HepG2 (cell line): Measurements from ENCODE around the gene MCM3. TPM values are rescaled to one million over a fixed set of nuclear protein-coding genes. Genes with fewer than 3 reads are reported as not detected.

Source experiments
- CHD2 ChIP-seq: IDR thresholded peaks from 2 replicates; pipeline ENCODE4 v1.6.1; 2011; ENCODE audit warnings: low read depth, low read length, improper control_type of control experiment
- E2F1 ChIP-seq: sonication (generic); formaldehyde crosslinking; IDR thresholded peaks from 2 replicates; pipeline ENCODE4 v1.5.0; 2020; ENCODE audit warnings: missing genetic modification reagents
- GFI1 ChIP-seq: sonication (generic); formaldehyde crosslinking; IDR thresholded peaks from 2 replicates; pipeline ENCODE4 v1.5.0; 2020; ENCODE audit warnings: missing genetic modification reagents, mild to moderate bottlenecking, borderline replicate concordance
- HBP1 ChIP-seq: IDR thresholded peaks from 2 replicates; pipeline ENCODE4 v1.6.1; 2016; ENCODE audit warnings: low read depth, control low read depth
- HMG20A ChIP-seq: IDR thresholded peaks from 2 replicates; pipeline ENCODE4 v1.6.1; 2016; ENCODE audit warnings: borderline replicate concordance
- HOXD1 ChIP-seq: sonication (generic); formaldehyde crosslinking; IDR thresholded peaks from 2 replicates; pipeline ENCODE4 v1.5.0; 2020; ENCODE audit warnings: missing genetic modification reagents
- RAD21 ChIP-seq: fragments of 450-650 bp; formaldehyde crosslinking; IDR thresholded peaks from 2 replicates; pipeline ENCODE4 v1.5.0; 2020; ENCODE audit warnings: mild to moderate bottlenecking
- RXRA ChIP-seq: sonication (generic); formaldehyde crosslinking; IDR thresholded peaks from 2 replicates; pipeline ENCODE4 v1.5.1; 2020; ENCODE audit warnings: missing genetic modification reagents
- ZNF101 ChIP-seq: sonication (generic); formaldehyde crosslinking; IDR thresholded peaks from 2 replicates; pipeline ENCODE4 v1.4.0; 2020; ENCODE audit warnings: mild to moderate bottlenecking, low read depth, missing genetic modification reagents, borderline replicate concordance
- ZNF138 ChIP-seq: sonication (generic); formaldehyde crosslinking; IDR thresholded peaks from 2 replicates; pipeline ENCODE4 v1.5.0; 2020; ENCODE audit warnings: mild to moderate bottlenecking, low read depth, missing genetic modification reagents
- ZNF562 ChIP-seq: sonication (generic); formaldehyde crosslinking; IDR thresholded peaks from 2 replicates; pipeline ENCODE4 v1.8.0; 2022; ENCODE audit warnings: missing genetic modification reagents, borderline replicate concordance
- ZNF570 ChIP-seq: sonication (generic); formaldehyde crosslinking; IDR thresholded peaks from 2 replicates; pipeline ENCODE4 v1.4.0; 2020; ENCODE audit warnings: mild to moderate bottlenecking, missing genetic modification reagents, borderline replicate concordance
- ZNF747 ChIP-seq: sonication (generic); formaldehyde crosslinking; IDR thresholded peaks from 2 replicates; pipeline ENCODE4 v1.8.1; 2023; ENCODE audit warnings: missing genetic modification reagents, mild to moderate bottlenecking, borderline replicate concordance
- ZNF792 ChIP-seq: IDR thresholded peaks from 2 replicates; pipeline ENCODE4 v1.6.1; 2016
- polyA plus RNA-seq, 8 experiments: library from polyadenylated mRNA; depleted of rRNA in 3 of 8; stranded (reverse) in 7 of 8; unstranded in 1 of 8; fragments of >200 nt; fragmentation: Illumina TruSeq in 4 of 8; extraction: Trizol in 4 of 8; gene quantifications; 2 replicates each; pipeline versions ENCODE4 v1.2.1 to v1.2.3, GENCODE V29; 2011 to 2016; ENCODE audit warnings: low read depth in 4 of 8, missing spikeins in 1 of 8, mixed read lengths in 1 of 8; ENCODE audit not compliant: insufficient read depth in 1 of 8
- total RNA-seq, 5 experiments: library from RNA; depleted of rRNA; stranded (reverse); fragments of >200 nt; fragmentation: Illumina TruSeq; extraction: Trizol; gene quantifications; 2 replicates each; pipeline ENCODE4 v1.2.3, GENCODE V29; 2016; ENCODE audit warnings: low read depth in 1 of 5
- TF ChIP-seq, protein P1 (sequence below): sonication (generic); formaldehyde crosslinking; IDR thresholded peaks from 2 replicates; pipeline ENCODE4 v1.8.1; 2023; ENCODE audit warnings: mild to moderate bottlenecking, inconsistent platforms, moderate library complexity, missing genetic modification reagents, borderline replicate concordance
- TF ChIP-seq, protein P2 (sequence below): sonication (generic); formaldehyde crosslinking; IDR thresholded peaks from 2 replicates; pipeline ENCODE4 v1.4.0; 2020; ENCODE audit warnings: missing genetic modification reagents
- TF ChIP-seq, protein P3 (sequence below): sonication (generic); formaldehyde crosslinking; conservative IDR thresholded peaks from 2 replicates; pipeline ENCODE4 v1.8.0; 2022; ENCODE audit warnings: mild to moderate bottlenecking, moderate library complexity, missing genetic modification reagents
- TF ChIP-seq, protein P4 (sequence below): sonication (generic); formaldehyde crosslinking; IDR thresholded peaks from 2 replicates; pipeline ENCODE4 v1.8.1; 2023; ENCODE audit warnings: mild to moderate bottlenecking, missing genetic modification reagents

The MCM3 gene
- total and polyA plus RNA-seq, 2 of the 13 experiments (the other 11 are each of a cell fraction or from before 2014, with no cell fraction given), result 164 to 288 TPM

GRCh38 chr6:52284460-52285176 lies at the start of gene MCM3 (continued):
- peak; percentile 100 for TF ChIP-seq E2F1 (CRISPR knock-in tag)
- TF ChIP-seq, protein P1, sequence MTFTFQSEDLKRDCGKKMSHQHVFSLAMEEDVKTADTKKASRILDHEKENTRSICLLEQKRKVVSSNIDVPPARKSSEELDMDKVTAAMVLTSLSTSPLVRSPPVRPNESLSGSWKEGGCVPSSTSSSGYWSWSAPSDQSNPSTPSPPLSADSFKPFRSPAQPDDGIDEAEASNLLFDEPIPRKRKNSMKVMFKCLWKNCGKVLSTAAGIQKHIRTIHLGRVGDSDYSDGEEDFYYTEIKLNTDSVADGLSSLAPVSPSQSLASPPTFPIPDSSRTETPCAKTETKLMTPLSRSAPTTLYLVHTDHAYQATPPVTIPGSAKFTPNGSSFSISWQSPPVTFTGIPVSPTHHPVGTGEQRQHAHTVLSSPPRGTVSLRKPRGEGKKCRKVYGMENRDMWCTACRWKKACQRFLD (CRISPR knock-in tag), result 0 out of 2 replicates have a peak, but pooled peaks have one; percentile 65
- peak; percentile 92; the same call in 1 of the 2 replicates for TF ChIP-seq ZNF747
- TF ChIP-seq, protein P2, sequence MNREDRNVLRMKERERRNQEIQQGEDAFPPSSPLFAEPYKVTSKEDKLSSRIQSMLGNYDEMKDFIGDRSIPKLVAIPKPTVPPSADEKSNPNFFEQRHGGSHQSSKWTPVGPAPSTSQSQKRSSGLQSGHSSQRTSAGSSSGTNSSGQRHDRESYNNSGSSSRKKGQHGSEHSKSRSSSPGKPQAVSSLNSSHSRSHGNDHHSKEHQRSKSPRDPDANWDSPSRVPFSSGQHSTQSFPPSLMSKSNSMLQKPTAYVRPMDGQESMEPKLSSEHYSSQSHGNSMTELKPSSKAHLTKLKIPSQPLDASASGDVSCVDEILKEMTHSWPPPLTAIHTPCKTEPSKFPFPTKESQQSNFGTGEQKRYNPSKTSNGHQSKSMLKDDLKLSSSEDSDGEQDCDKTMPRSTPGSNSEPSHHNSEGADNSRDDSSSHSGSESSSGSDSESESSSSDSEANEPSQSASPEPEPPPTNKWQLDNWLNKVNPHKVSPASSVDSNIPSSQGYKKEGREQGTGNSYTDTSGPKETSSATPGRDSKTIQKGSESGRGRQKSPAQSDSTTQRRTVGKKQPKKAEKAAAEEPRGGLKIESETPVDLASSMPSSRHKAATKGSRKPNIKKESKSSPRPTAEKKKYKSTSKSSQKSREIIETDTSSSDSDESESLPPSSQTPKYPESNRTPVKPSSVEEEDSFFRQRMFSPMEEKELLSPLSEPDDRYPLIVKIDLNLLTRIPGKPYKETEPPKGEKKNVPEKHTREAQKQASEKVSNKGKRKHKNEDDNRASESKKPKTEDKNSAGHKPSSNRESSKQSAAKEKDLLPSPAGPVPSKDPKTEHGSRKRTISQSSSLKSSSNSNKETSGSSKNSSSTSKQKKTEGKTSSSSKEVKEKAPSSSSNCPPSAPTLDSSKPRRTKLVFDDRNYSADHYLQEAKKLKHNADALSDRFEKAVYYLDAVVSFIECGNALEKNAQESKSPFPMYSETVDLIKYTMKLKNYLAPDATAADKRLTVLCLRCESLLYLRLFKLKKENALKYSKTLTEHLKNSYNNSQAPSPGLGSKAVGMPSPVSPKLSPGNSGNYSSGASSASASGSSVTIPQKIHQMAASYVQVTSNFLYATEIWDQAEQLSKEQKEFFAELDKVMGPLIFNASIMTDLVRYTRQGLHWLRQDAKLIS (CRISPR knock-in tag), result peak; percentile 50; the same call in 1 of the 2 replicates
- TF ChIP-seq CHD2, result no peak; the same call in 1 of the 2 replicates
- peak; percentile 69 for TF ChIP-seq RAD21 (CRISPR knock-in tag)
- TF ChIP-seq ZNF138 (CRISPR knock-in tag), result peak; percentile 97
- no peak for TF ChIP-seq ZNF101
- peak; percentile 66 for TF ChIP-seq RXRA (CRISPR knock-in tag)
- TF ChIP-seq, protein P3, sequence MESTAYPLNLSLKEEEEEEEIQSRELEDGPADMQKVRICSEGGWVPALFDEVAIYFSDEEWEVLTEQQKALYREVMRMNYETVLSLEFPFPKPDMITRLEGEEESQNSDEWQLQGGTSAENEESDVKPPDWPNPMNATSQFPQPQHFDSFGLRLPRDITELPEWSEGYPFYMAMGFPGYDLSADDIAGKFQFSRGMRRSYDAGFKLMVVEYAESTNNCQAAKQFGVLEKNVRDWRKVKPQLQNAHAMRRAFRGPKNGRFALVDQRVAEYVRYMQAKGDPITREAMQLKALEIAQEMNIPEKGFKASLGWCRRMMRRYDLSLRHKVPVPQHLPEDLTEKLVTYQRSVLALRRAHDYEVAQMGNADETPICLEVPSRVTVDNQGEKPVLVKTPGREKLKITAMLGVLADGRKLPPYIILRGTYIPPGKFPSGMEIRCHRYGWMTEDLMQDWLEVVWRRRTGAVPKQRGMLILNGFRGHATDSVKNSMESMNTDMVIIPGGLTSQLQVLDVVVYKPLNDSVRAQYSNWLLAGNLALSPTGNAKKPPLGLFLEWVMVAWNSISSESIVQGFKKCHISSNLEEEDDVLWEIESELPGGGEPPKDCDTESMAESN (CRISPR knock-in tag), result peak; percentile 90
- TF ChIP-seq HMG20A, result no peak
- TF ChIP-seq GFI1 (CRISPR knock-in tag), result peak; percentile 53; the same call in 1 of the 2 replicates
- TF ChIP-seq ZNF562 (CRISPR knock-in tag), result peak; percentile 77; the same call in 1 of the 2 replicates
- peak; percentile 65 for TF ChIP-seq HBP1 (CRISPR knock-in tag)
- peak; percentile 72; the same call in 1 of the 2 replicates for TF ChIP-seq ZNF792
- TF ChIP-seq, protein P4, sequence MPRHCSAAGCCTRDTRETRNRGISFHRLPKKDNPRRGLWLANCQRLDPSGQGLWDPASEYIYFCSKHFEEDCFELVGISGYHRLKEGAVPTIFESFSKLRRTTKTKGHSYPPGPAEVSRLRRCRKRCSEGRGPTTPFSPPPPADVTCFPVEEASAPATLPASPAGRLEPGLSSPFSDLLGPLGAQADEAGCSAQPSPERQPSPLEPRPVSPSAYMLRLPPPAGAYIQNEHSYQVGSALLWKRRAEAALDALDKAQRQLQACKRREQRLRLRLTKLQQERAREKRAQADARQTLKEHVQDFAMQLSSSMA (CRISPR knock-in tag), result peak; percentile 83; the same call in 1 of the 2 replicates
- peak; percentile 83; the same call in 1 of the 2 replicates for TF ChIP-seq ZNF570 (CRISPR knock-in tag)
- no peak for TF ChIP-seq HOXD1 (CRISPR knock-in tag)
